ENCODE measurements around the gene NPDC1.

DNA sequence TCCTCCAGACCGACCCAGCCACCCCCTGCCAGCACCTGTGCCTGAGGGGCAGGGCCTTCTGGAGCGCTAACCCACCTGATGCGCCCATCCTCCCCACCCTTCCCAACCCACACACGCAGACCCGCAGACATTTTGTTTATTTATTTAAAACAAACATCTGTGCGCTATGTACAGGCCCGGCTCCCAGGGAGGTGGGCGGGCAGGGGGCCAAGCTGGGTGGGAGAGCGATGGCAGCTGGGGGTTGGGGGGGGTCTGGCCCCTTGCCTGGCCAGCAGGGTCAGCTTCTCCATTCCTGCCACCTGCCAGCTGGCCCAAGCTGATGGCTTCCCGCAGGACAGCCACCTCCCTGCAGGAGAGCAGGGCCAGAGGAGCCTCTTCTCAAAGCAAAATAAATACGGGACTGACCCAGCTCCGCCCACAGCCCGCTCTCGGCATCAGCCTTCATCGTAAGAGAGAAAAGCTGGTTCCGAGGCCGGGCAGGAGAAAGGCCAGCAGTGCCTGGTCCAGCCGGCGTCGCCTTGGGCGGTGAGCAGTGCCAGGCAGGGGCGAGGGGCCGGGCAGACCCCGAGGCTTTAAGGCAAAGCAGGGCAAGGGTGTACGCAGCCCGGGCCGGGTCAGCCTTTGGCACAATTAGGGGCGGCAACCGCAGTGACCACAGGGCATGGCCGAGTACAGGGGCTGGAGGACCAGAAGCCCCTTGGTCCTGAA lies 38.7 kb downstream of the NPDC1 start:
- TF ChIP-seq POLR2AphosphoS5 (IDR thresholded peaks at IDR 0.05; ENCODE audit: low read depth, low read length): no peak
- no peak for TF ChIP-seq TAF1 (IDR thresholded peaks at IDR 0.05; ENCODE audit: borderline replicate concordance, insufficient read depth, low read length)
- TF ChIP-seq, protein P1, sequence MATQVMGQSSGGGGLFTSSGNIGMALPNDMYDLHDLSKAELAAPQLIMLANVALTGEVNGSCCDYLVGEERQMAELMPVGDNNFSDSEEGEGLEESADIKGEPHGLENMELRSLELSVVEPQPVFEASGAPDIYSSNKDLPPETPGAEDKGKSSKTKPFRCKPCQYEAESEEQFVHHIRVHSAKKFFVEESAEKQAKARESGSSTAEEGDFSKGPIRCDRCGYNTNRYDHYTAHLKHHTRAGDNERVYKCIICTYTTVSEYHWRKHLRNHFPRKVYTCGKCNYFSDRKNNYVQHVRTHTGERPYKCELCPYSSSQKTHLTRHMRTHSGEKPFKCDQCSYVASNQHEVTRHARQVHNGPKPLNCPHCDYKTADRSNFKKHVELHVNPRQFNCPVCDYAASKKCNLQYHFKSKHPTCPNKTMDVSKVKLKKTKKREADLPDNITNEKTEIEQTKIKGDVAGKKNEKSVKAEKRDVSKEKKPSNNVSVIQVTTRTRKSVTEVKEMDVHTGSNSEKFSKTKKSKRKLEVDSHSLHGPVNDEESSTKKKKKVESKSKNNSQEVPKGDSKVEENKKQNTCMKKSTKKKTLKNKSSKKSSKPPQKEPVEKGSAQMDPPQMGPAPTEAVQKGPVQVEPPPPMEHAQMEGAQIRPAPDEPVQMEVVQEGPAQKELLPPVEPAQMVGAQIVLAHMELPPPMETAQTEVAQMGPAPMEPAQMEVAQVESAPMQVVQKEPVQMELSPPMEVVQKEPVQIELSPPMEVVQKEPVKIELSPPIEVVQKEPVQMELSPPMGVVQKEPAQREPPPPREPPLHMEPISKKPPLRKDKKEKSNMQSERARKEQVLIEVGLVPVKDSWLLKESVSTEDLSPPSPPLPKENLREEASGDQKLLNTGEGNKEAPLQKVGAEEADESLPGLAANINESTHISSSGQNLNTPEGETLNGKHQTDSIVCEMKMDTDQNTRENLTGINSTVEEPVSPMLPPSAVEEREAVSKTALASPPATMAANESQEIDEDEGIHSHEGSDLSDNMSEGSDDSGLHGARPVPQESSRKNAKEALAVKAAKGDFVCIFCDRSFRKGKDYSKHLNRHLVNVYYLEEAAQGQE (IDR thresholded peaks at IDR 0.05; ENCODE audit: insufficient read depth in 1 of 2, low read depth in 2 of 2, low read length in 2 of 2): no peak
